ENCODE data around the gene MLC1.

DNA sequence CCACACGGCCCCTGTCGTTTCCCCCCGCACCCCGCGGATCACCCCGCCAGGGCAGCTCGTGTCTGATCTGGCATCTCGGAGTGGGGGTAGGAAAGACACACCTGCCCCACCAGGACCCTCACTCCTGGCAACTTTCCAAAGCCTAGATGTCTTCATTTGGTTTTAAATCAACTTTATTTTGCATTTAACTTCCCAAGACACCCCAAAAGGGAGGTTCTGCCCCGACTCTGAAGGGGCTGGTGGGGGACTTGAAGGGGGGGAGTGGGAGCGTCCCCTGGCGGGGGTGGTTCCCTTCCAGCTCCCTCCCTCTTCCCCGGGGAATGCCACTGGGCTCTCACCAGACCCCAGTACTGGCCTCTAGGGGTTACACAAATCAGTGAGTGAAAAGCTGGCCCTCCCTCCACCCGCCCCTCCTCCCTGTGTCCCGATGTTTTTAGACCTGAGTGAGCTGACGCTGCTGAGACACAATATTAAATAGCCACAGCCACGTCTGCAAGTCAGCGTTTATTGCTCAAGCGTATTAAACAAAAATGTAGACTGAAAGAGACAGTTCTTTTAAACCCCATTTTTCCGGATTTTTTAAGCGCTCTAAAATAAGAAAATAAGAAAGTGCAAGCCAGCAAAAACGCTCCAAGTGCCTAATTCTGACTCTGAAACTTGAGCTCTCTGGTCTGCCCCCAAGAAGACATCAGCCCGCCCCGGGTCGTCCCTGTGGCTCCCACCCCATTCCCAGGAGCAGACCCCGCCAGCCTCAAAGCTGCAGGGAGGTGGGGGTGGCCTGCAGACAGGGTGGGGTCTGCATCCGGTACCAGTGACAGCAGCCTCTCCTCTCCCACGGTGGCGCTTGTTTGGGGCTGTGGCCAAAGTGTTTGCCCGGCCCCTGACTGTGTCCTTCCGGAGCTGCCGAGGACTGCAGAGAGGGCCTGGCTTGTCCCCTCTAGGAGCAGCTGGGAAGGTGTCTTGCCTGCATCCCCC is 26.0 kb downstream of the MLC1 start:
- TF ChIP-seq, protein P1, sequence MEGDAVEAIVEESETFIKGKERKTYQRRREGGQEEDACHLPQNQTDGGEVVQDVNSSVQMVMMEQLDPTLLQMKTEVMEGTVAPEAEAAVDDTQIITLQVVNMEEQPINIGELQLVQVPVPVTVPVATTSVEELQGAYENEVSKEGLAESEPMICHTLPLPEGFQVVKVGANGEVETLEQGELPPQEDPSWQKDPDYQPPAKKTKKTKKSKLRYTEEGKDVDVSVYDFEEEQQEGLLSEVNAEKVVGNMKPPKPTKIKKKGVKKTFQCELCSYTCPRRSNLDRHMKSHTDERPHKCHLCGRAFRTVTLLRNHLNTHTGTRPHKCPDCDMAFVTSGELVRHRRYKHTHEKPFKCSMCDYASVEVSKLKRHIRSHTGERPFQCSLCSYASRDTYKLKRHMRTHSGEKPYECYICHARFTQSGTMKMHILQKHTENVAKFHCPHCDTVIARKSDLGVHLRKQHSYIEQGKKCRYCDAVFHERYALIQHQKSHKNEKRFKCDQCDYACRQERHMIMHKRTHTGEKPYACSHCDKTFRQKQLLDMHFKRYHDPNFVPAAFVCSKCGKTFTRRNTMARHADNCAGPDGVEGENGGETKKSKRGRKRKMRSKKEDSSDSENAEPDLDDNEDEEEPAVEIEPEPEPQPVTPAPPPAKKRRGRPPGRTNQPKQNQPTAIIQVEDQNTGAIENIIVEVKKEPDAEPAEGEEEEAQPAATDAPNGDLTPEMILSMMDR (IDR thresholded peaks at IDR 0.05 in 4 of 5, conservative IDR thresholded peaks at IDR 0.05 in 1 of 5), result no peak
- TF ChIP-seq POLR2A (IDR thresholded peaks at IDR 0.05), result no peak
